ENCODE data around the gene PTGDS. TPM values are rescaled to one million over a fixed set of nuclear protein-coding genes. Genes with fewer than 3 reads are reported as not detected.

The PTGDS gene
- total and polyA plus RNA-seq, 2 donors from 2014 or later, result 236 to 709 TPM

- TF ChIP-seq CTCF (IDR thresholded peaks at IDR 0.05; ENCODE audit: borderline replicate concordance, extremely low read depth, insufficient read depth), result no peak
- DNase-seq (no peak), FAIRE-seq (no peak)
- intact Hi-C loops (cut with DNase I), result no loop called here
- Histone ChIP-seq H3K9me3 (ENCODE audit: control insufficient read depth in 2 of 3, insufficient read depth in 1 of 3, low read length in 3 of 3) (no peaks in the 10 kb centered on the region), H3K27me3 (ENCODE audit: control insufficient read depth, insufficient read depth, low read length) (no peaks in the 10 kb centered on the region), H3K27ac (ENCODE audit: low read depth in 2 of 2, low read length in 2 of 2) (no peak overlapping the region), H3K4me3 (ENCODE audit: low read length in 3 of 3) (no peak overlapping the region), H3K9ac (ENCODE audit: low read length in 3 of 3) (no peak overlapping the region), H3K36me3 (ENCODE audit: control insufficient read depth in 2 of 3, insufficient read depth in 3 of 3, low read length in 3 of 3) (peaks cover 0 to 23% (median 7%) of the 10 kb centered on the region in 3 donors), H3K4me1 (ENCODE audit: control insufficient read depth in 2 of 3, insufficient read depth in 2 of 3, low read depth in 1 of 3, low read length in 3 of 3) (no peaks in the 10 kb centered on the region)
Observed at GRCh38 chr9:136937186-136938001, 39.9 kb upstream of the PTGDS start.

- no peak for TF ChIP-seq CTCF (IDR thresholded peaks at IDR 0.05; ENCODE audit: borderline replicate concordance, extremely low read depth, insufficient read depth)
- intact Hi-C loops (cut with DNase I), result no loop called here
- Histone ChIP-seq H3K4me1 (ENCODE audit: control insufficient read depth in 2 of 3, insufficient read depth in 2 of 3, low read depth in 1 of 3, low read length in 3 of 3) (peaks cover 0 to 10% (median 0%) of the 10 kb centered on the region in 3 donors), H3K9me3 (ENCODE audit: control insufficient read depth in 2 of 3, insufficient read depth in 1 of 3, low read length in 3 of 3) (no peaks in the 10 kb centered on the region), H3K9ac (ENCODE audit: low read length in 3 of 3) (no peak overlapping the region), H3K4me3 (ENCODE audit: low read length in 3 of 3) (no peak overlapping the region), H3K27me3 (ENCODE audit: control insufficient read depth, insufficient read depth, low read length) (no peaks in the 10 kb centered on the region), H3K36me3 (ENCODE audit: control insufficient read depth in 2 of 3, insufficient read depth in 3 of 3, low read length in 3 of 3) (peaks cover 0 to 23% (median 7%) of the 10 kb centered on the region in 3 donors), H3K27ac (ENCODE audit: low read depth in 2 of 2, low read length in 2 of 2) (no peak overlapping the region)
- FAIRE-seq (no peak), DNase-seq (no peak)
Observed at GRCh38 chr9:136939431-136939995, 37.8 kb upstream of the PTGDS start.

- no peak overlapping the region for H3K9ac ChIP-seq (ENCODE audit: low read length in 3 of 3)
- FAIRE-seq, result no peak
- intact Hi-C loops (cut with DNase I), result loop anchor here (10.0 kb wide), 2 partner anchors 95 to 145 kb away; partner anchors contain the start of genes AJM1, CCDC183, PHPT1 and TMEM141
Observed at GRCh38 chr9:136939996-136940525, 37.2 kb upstream of the PTGDS start.

More at GRCh38 chr9:136939996-136940525, 37.2 kb upstream of the PTGDS start:
- Histone ChIP-seq H3K36me3 (ENCODE audit: control insufficient read depth in 2 of 3, insufficient read depth in 3 of 3, low read length in 3 of 3) (peaks cover 0 to 23% (median 7%) of the 10 kb centered on the region in 3 donors), H3K9me3 (ENCODE audit: control insufficient read depth in 2 of 3, insufficient read depth in 1 of 3, low read length in 3 of 3) (no peaks in the 10 kb centered on the region), H3K4me3 (ENCODE audit: low read length in 3 of 3) (no peak overlapping the region), H3K27me3 (ENCODE audit: control insufficient read depth, insufficient read depth, low read length) (no peaks in the 10 kb centered on the region), H3K27ac (ENCODE audit: low read depth in 2 of 2, low read length in 2 of 2) (no peak overlapping the region), H3K4me1 (ENCODE audit: control insufficient read depth in 2 of 3, insufficient read depth in 2 of 3, low read depth in 1 of 3, low read length in 3 of 3) (peaks cover 0 to 10% (median 0%) of the 10 kb centered on the region in 3 donors)
- peak in 1 of 5 donors; percentile 63 for DNase-seq
- TF ChIP-seq CTCF (IDR thresholded peaks at IDR 0.05; ENCODE audit: borderline replicate concordance, extremely low read depth, insufficient read depth), result no peak

All from kidney (tissue), 14 donors.